Hematopoietic multipotent progenitor cell treated with erythropoietin and hydrocortisone succinate and interleukin-3 and kit ligand, for 6 days (in vitro differentiated cells): ENCODE data around the gene CGRRF1.

Source experiments
- DNase-seq: peaks from one replicate; pipeline ENCODE4 v3.0.0-alpha.2; 2015

Gene CGRRF1

DNA sequence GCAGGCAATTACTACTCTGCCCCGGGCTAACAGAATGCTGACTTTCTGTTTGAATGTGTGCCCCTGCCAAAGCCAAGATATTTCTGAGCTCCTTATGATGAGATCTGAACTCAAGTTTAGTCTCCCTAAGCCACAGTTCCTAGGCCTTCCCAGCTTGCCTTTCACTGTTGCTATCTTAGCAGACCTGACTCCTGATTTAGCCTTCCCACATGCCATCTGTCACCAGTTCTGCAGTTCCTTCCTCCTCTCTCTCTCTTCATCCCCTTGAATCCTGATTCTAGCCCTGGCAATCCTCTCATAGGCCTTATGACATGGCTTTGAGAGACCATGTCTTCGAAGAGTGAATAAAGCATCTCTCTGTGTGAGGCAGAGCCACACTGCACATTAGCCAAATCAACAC lies 44.7 kb downstream of the CGRRF1 start:
- DNase-seq = no peak

GRCh38 chr14:54555651-54556050 lies 45.9 kb downstream of the CGRRF1 start:
- DNase-seq = no peak

GRCh38 chr14:54556535-54556934 lies 46.8 kb downstream of the CGRRF1 start:
- DNase-seq = no peak

DNA sequence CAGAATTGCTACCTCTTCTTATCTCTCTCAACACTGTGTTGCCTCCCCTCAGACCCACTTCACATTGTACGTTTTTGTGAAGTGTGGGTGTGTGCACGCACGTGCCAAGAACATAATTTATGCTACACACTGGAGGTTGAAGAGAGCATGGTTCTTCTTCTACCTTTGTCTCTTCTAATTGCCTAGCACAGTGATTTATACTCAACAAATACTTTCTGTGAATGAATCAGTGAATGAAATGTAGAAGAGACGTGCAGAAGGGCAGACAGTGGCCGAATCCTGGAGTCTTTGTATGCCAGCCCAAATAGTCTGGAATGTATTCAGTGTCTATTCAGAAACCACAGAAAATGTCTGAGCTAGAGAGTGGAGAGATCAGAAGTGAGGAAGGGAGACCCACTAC lies 52.6 kb downstream of the CGRRF1 start:
- no peak for DNase-seq

- DNase-seq = peak; percentile 73
These were observed 54.6 kb downstream of the CGRRF1 start for GRCh38 chr14:54564071-54564867.

- peak; percentile 25 for DNase-seq
These were observed 55.4 kb downstream of the CGRRF1 start for GRCh38 chr14:54564868-54565784.

DNA sequence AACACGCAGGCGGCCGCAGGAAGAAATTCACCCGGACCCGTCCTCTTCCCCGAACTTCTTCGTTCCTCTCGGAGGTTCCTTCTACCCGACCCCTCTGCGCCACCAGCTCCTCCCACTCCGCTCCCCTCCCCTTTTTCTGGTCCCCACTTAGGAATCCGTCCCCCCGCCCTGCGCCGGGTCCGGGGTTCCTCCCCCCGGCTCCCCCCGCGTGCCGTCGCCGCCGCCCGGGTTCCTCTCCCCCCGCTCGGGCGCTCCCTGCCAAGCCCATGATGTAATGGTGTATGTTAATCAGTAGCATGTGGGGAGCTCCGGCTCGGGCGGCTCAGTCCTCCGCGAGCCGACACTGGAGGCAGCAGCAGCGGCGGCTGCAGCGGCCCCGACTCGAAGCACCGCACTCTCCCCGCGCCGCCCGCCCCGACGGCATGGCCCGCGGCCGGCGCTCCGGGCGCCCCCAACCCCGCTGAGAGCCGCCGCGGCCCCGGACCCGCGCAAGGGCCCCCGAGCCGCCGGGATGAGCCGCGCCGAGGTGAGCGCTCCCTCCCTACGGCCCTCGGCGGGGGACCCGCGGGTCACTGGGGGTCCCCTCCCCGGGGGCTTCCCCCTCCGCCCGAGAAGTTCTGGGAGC lies 56.2 kb downstream of the CGRRF1 start:
- peak; percentile 81 for DNase-seq

DNA sequence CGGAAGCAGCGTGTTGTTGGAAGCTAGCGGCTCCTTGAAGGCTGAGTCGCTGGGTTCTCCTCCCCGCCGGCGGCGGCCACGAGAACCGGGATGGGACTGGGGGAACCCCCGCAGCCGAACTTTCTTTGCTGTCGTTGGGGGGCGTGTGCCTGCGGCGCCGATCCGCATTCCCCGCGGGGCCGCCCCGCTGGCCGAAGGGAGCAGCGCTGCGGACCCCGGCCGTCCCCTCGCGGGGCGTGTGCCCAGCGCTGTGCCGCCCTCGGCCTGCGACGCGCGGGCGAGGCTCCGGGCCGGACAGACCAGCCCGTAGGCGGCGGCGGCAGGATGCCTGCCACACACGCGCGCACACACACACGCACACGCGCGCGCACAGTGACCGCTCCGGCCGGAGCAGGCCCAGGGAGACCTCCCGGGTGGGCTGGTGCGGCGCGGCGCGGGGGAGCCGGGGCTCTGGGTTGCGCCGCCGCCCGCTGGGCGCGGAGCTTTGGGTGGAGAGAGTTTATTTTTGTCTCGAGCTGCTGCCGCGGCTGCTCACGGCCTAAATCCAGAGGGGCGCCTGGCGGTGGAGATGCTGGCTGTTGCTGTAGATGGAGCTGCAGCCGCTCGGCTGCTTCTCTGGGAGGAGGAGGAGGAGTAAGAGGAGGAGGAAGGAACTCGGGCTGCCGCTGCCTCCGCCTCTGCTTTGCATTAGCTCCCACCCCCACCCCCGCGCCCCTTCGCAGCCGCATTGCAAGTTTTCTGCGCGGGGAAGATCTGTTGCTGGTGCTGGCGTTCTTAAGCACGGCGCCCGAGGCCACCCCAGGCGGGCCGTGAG lies 56.9 kb downstream of the CGRRF1 start, which contains the start of gene SAMD4A:
Gene SAMD4A, plus strand, starts transcription at position 719 of the 814 bp plus-strand sequence. CDS start 789 bp downstream, outside the sequence.
- DNase-seq = peak; percentile 66

- no peak for DNase-seq
These were observed 57.5 kb downstream of the CGRRF1 start for GRCh38 chr14:54567224-54567638.

DNA sequence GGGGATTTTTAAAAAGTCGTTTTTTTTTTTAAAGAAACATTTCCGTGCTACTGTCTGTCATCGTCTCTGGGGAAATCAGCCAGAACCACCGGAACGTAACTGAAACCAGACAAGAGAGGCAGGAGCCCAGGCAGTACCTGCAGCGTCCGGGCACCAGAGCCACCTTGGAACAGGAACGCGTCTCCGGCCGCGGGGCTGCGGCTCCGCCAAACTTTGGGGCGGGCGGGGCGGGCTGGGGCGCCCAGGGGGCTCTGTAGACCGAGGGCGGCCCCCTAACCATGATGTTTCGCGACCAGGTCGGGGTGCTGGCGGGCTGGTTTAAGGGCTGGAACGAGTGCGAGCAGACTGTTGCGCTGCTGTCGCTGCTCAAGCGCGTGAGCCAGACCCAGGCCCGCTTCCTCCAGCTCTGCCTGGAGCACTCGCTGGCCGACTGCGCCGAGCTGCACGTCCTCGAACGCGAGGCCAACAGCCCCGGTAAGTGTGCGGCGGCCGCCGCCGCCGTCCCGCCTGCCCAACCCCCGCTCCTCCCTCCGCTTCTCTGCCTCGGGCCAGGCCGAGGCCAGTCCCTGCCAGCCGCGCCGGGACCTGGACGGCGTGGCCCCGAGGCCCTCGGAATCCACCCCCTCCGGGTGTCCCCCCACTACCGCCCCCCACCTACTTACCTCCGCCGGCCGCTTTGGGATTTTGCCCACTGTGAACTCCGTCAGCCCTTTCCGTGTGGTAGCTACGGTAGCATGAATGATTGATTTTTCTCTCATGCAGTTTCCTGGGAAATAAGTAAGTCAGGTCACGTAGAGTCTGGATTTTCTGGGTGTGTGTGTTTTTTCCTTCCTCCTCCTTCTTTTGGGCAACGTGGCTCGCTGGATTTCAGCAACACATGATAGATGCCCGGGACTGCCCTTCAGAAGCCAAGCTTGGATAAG lies 58.2 kb downstream of the CGRRF1 start:
- peak; percentile 31 for DNase-seq

DNA sequence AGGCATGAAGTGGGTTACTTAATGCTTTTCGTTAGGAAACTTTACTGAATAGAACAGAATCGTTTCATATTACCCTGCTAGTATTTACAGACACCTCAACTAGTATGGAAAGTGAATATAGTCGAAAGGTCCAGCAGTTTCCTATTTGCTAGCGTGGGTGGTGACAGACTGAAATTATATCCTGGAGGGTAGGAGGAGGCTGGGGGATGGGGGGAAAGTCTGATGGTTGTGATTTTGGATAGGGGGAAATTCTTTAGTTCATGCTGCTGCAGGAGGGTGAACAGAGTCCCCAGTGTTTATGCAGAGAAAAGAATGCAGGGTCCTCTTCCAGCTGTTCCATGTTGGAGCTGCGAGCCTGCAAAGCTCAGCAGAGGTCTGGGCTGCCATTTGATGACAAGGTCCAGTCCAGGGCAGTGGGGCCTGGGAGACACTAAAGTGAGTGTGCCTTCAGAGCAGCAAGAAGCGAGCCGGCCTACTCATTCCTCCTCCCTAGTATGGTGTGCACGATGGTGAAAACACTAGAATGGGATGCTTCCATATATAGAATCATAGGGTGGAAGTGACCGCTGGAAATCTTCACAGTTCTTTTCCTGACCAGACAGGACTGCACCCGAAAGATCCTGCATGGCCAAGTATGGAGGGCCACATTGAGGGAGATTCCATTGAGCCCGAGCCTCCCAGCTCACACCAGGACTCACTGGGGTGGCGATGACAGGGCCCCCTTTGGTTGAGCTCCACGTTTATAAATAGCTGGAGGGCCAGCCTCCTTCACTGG lies 59.3 kb downstream of the CGRRF1 start:
- DNase-seq = no peak

- no peak for DNase-seq
These were observed 60.3 kb downstream of the CGRRF1 start for GRCh38 chr14:54570047-54570446.

GRCh38 chr14:54570631-54571415 lies 61.1 kb downstream of the CGRRF1 start:
- DNase-seq = no peak

DNA sequence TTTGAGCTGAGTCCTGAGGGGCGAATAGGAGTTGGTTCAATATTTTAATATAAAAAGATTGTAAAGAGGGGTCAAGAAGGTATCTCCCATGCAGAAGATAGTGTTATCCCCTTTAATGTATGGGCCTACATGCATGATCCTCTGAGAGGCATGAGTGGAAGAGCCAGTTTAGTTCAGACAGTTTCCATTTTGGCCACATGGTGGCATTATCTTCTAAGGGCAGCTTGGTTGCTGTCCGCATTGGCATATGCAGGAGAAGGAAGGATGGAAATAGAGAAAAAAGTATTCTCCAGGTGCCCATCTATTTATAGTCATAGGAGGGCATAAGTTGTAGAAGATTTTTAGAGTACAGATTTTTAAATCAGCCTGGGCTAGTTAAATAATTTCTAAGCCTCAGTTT lies 62.6 kb downstream of the CGRRF1 start:
- DNase-seq = peak; percentile 54

DNA sequence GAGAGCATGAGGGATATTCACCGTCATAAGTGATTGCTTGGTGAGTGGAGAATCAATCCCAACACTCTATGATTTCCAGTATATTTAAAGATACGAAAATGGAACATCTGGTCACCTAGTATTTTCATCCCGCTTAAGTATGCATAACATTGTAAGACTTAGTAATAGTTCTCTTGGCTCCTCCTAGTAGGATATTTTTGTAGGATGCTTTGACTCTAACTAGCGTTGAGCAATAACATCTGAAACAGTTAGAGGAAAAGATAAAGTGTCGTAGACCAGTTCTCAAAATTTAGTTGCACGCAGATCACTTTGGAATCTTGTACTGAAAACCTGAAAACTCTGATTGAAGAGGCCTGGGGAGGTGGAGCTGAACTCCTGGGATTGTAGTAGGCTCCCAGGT lies 64.8 kb downstream of the CGRRF1 start:
- no peak for DNase-seq

DNA sequence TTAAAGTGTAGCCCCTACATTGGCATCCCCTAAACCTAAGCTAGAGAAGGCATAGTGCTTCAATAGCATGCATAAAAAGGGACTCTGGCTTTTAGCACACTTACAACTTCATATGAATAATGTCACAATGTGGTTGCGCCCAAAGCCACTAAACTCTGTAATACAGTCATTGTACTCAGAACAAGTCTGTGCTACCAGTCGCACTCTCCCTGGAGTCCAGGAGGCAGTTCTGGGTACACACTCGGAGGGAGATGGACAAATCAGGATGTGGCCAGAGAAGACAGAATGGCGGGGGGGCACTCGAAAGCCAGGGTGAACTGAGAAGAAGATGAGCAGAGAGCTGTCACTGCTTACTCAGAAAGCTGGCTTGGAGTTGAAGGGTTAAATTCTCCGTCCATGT lies 67.8 kb downstream of the CGRRF1 start:
- no peak for DNase-seq

GRCh38 chr14:54577977-54578376 lies 68.3 kb downstream of the CGRRF1 start:
- no peak for DNase-seq

DNA sequence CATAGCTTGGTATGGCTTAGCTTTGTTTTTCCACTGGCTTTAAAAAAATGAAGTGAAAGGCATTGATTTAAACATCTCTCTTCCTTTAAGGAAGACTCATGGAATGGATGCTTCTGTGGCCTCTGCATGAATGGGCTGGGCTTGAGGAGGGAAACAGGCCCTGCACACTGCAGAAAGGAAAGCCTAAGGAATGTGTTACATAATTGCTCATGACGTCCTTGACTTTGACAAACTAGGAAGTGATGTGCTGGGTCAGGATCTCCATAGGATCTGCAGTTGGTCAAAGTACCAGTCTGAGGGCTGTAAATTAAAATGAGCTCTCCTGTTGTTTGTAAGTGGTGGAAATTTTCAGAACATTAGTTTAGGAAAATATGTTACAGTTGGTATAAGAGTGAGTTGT lies 69.9 kb downstream of the CGRRF1 start:
- DNase-seq = no peak

DNA sequence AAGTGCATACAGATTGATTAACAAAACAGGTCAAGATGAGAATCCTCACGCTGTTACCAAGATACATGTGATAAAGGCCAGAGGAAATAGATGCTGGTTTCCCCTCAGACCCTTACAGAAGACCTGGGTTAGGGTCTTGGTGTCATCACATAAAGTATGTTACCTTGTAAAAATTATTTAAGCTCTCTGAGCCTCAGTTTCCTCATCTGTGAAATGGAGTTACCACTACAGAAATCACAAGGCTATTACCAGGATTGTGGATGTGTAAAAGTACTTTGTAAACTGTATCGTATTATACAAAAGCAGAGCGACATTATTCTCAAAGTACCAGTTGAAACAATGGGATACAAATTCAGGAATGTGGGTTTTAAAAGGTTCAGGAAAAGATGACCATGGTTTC lies 71.2 kb downstream of the CGRRF1 start:
- no peak for DNase-seq

- no peak for DNase-seq
These were observed 72.6 kb downstream of the CGRRF1 start for GRCh38 chr14:54582334-54582733.
